GM12878 (cell line): ENCODE measurements around the gene RAC2. TPM values are rescaled to one million over a fixed set of nuclear protein-coding genes. Genes with fewer than 3 reads are reported as not detected.
A peak's percentile ranks its signal among the peaks of the same experiment; 100 is the strongest.

Experiments used
- ATF2 ChIP-seq: IDR thresholded peaks from 2 replicates; pipeline ENCODE4 v1.6.1; 2012; ENCODE audit warnings: low read length, inconsistent platforms
- ATF3 ChIP-seq: IDR thresholded peaks from 2 replicates; pipeline ENCODE4 v1.6.1; 2011; ENCODE audit warnings: low read depth, mild to moderate bottlenecking, low read length, moderate library complexity, borderline replicate concordance; ENCODE audit errors: extremely low read depth
- E2F4 ChIP-seq: IDR thresholded peaks from 2 replicates; pipeline ENCODE4 v1.6.1; 2012; ENCODE audit warnings: low read depth, low read length, improper control_type of control experiment
- E4F1 ChIP-seq: fragments of 450-650 bp; IDR thresholded peaks from 2 replicates; pipeline ENCODE4 v1.6.1; 2018; ENCODE audit warnings: borderline replicate concordance, mild to moderate bottlenecking; ENCODE audit not compliant: partially characterized antibody
- IKZF1 ChIP-seq: fragments of 450-650 bp; conservative IDR thresholded peaks from 2 replicates; pipeline ENCODE4 v1.6.1; 2017; ENCODE audit warnings: antibody characterized with exemption, mild to moderate bottlenecking
- JUNB ChIP-seq: IDR thresholded peaks from 2 replicates; pipeline ENCODE4 v1.6.1; 2016; ENCODE audit warnings: antibody characterized with exemption, mild to moderate bottlenecking
- MAX ChIP-seq: IDR thresholded peaks from 2 replicates; pipeline ENCODE4 v1.6.1; 2012; ENCODE audit warnings: low read depth, low read length, improper control_type of control experiment
- MEF2A ChIP-seq: IDR thresholded peaks from 2 replicates; pipeline ENCODE4 v1.6.1; 2011; ENCODE audit warnings: low read depth, mild to moderate bottlenecking, low read length, moderate library complexity; ENCODE audit not compliant: insufficient read depth
- POLR2AphosphoS2 ChIP-seq: IDR thresholded peaks from 2 replicates; pipeline ENCODE4 v1.6.1; 2011; ENCODE audit warnings: low read depth, mild to moderate bottlenecking, low read length, improper control_type of control experiment, moderate library complexity
- POLR2AphosphoS5 ChIP-seq: IDR thresholded peaks from 2 replicates; pipeline ENCODE4 v1.6.1; 2011; ENCODE audit warnings: mild to moderate bottlenecking, low read length, inconsistent platforms
- POU2F2 ChIP-seq: IDR thresholded peaks from 3 replicates; pipeline ENCODE4 v1.6.1; 2011; ENCODE audit warnings: low read depth, mild to moderate bottlenecking, low read length, borderline replicate concordance
- PRDM15 ChIP-seq: fragments of 450-650 bp; formaldehyde crosslinking; IDR thresholded peaks from 2 replicates; pipeline ENCODE4 v1.4.0; 2020; ENCODE audit warnings: mild to moderate bottlenecking, moderate library complexity
- RAD21 ChIP-seq: IDR thresholded peaks from 2 replicates; pipeline ENCODE4 v1.6.1; 2011; ENCODE audit warnings: mild to moderate bottlenecking, low read depth, low read length, moderate library complexity; ENCODE audit not compliant: insufficient read depth
- RBBP5 ChIP-seq: fragments of 200-600 bp; sonication (generic); conservative IDR thresholded peaks from 2 replicates; pipeline ENCODE4 v1.6.1; 2016
- RCOR1 ChIP-seq: conservative IDR thresholded peaks from 2 replicates; pipeline ENCODE4 v1.6.1; 2012; ENCODE audit warnings: low read depth, low read length, improper control_type of control experiment
- RELB ChIP-seq: fragments of 450-650 bp; IDR thresholded peaks from 2 replicates; pipeline ENCODE4 v1.6.1; 2017; ENCODE audit warnings: low read depth, mild to moderate bottlenecking, moderate library complexity
- SUPT20H ChIP-seq: IDR thresholded peaks from 2 replicates; pipeline ENCODE4 v1.6.1; 2011; ENCODE audit warnings: low read depth, mild to moderate bottlenecking, low read length, moderate library complexity, borderline replicate concordance; ENCODE audit not compliant: control insufficient read depth
- TARDBP ChIP-seq: IDR thresholded peaks from 2 replicates; pipeline ENCODE4 v1.6.1; 2016; ENCODE audit warnings: borderline replicate concordance
- TBL1XR1 ChIP-seq: IDR thresholded peaks from 2 replicates; pipeline ENCODE4 v1.6.1; 2012; ENCODE audit warnings: low read depth, low read length, improper control_type of control experiment
- YY1 ChIP-seq: IDR thresholded peaks from 2 replicates; pipeline ENCODE4 v1.6.1; 2011; ENCODE audit warnings: low read depth, mild to moderate bottlenecking, low read length
- polyA plus RNA-seq, 11 experiments: library from polyadenylated mRNA; depleted of rRNA in 4 of 11; unstranded in 6 of 11; stranded (reverse) in 5 of 11; fragments of >200 nt; fragmentation: Nextera tagmentation in 4 of 11; fragmentation: Illumina TruSeq in 1 of 11; extraction: Ambion mirVana in 4 of 11; extraction: Trizol in 1 of 11; gene quantifications; 1 replicate in 1 of 11; 2 replicates in 10 of 11; pipeline versions ENCODE4 v1.2.1 to v1.2.3, GENCODE V29; 2011 to 2016; ENCODE audit warnings: inconsistent platforms in 2 of 11, missing spikeins in 2 of 11, low read depth in 1 of 11
- total RNA-seq, 4 experiments: library from RNA; depleted of rRNA in 3 of 4; stranded (reverse); fragments of >200 nt in 3 of 4; fragmentation: Illumina TruSeq in 1 of 4; extraction: Trizol in 1 of 4; gene quantifications; 2 replicates each; pipeline versions ENCODE4 v1.2.1 to v1.2.3, GENCODE V29; 2013 to 2021

Gene RAC2
- total and polyA plus RNA-seq, 10 of the 15 experiments (the other 5 are each of a cell fraction or from before 2014, with no cell fraction given), result 102 to 386 (median 304) TPM

- TF ChIP-seq ATF3 (no peak), IKZF1 (no peak), POU2F2 (peak; percentile 59; the same call in 1 of the 3 replicates), TARDBP (no peak), PRDM15 (CRISPR knock-in tag) (no peak), TBL1XR1 (no peak), JUNB (no peak), E2F4 (no peak), SUPT20H (no peak), POLR2AphosphoS2 (no peak), E4F1 (no peak), MAX (no peak), RCOR1 (no peak), ATF2 (0 out of 2 replicates have a peak, but pooled peaks have one; percentile 5), RELB (no peak), RBBP5 (no peak), YY1 (peak; percentile 61; the same call in 1 of the 2 replicates), RAD21 (no peak), MEF2A (no peak), POLR2AphosphoS5 (peak; percentile 32; the same call in 1 of the 2 replicates)
Measured at GRCh38 chr22:37219533-37219932, 24.5 kb downstream of the RAC2 start (continued).
